H1 (cell line): ENCODE data around the gene SCPEP1.

Experiments
- CHD1 ChIP-seq: IDR thresholded peaks from 2 replicates; pipeline ENCODE4 v1.6.1; 2012; ENCODE audit warnings: low read depth, low read length, improper control_type of control experiment
- CHD2 ChIP-seq: IDR thresholded peaks from 2 replicates; pipeline ENCODE4 v1.6.1; 2012; ENCODE audit warnings: low read length, improper control_type of control experiment
- EGR1 ChIP-seq: IDR thresholded peaks from 2 replicates; pipeline ENCODE4 v1.6.1; 2011; ENCODE audit warnings: low read depth, low read length, borderline replicate concordance
- FOSL1 ChIP-seq: IDR thresholded peaks from 2 replicates; pipeline ENCODE4 v1.6.1; 2011; ENCODE audit warnings: mild to moderate bottlenecking, low read depth, low read length, moderate library complexity; ENCODE audit not compliant: insufficient read depth
- JUND ChIP-seq: IDR thresholded peaks from 2 replicates; pipeline ENCODE4 v1.6.1; 2011; ENCODE audit warnings: mild to moderate bottlenecking, improper control_type of control experiment, low read length
- KDM5A ChIP-seq: fragments of 200-600 bp; IDR thresholded peaks from 2 replicates; pipeline ENCODE4 v1.7.1; 2012; ENCODE audit warnings: mild to moderate bottlenecking, low read length, inconsistent platforms, mixed read lengths
- MAFK ChIP-seq: IDR thresholded peaks from 2 replicates; pipeline ENCODE4 v1.6.1; 2012; ENCODE audit warnings: low read depth, mild to moderate bottlenecking, improper control_type of control experiment, low read length
- PHF8 ChIP-seq: fragments of 200-600 bp; sonication (generic); conservative IDR thresholded peaks from 2 replicates; pipeline ENCODE4 v1.7.1; 2012; ENCODE audit warnings: low read depth, mild to moderate bottlenecking, inconsistent platforms, low read length, moderate library complexity
- POLR2A ChIP-seq, 2 experiments: IDR thresholded peaks; 1 replicate in 1 of 2; 2 replicates in 1 of 2; pipeline ENCODE4 v1.6.1; 2011; ENCODE audit warnings: low read depth in 2 of 2, low read length in 2 of 2, mild to moderate bottlenecking in 2 of 2; ENCODE audit errors: control extremely low read depth in 1 of 2
- POLR2AphosphoS5 ChIP-seq: IDR thresholded peaks from 2 replicates; pipeline ENCODE4 v1.6.1; 2011; ENCODE audit warnings: low read depth, low read length
- ZNF274 ChIP-seq: IDR thresholded peaks from 2 replicates; pipeline ENCODE4 v1.7.0; 2012; ENCODE audit warnings: low read length, borderline replicate concordance; ENCODE audit errors: extremely low read depth
- TF ChIP-seq, protein P1 (sequence below): IDR thresholded peaks from 2 replicates; pipeline ENCODE4 v1.6.1; 2012; ENCODE audit warnings: low read length, inconsistent platforms
- TF ChIP-seq, protein P2 (sequence below), 3 experiments: IDR thresholded peaks; 1 replicate in 2 of 3; 2 replicates in 1 of 3; pipeline versions ENCODE4 v1.5.1 to v1.6.1; 2011; ENCODE audit warnings: low read length in 3 of 3, mild to moderate bottlenecking in 3 of 3, inconsistent platforms in 2 of 3, low read depth in 1 of 3, moderate library complexity in 1 of 3; ENCODE audit not compliant: insufficient read depth in 1 of 3; ENCODE audit errors: control extremely low read depth in 1 of 3

DNA sequence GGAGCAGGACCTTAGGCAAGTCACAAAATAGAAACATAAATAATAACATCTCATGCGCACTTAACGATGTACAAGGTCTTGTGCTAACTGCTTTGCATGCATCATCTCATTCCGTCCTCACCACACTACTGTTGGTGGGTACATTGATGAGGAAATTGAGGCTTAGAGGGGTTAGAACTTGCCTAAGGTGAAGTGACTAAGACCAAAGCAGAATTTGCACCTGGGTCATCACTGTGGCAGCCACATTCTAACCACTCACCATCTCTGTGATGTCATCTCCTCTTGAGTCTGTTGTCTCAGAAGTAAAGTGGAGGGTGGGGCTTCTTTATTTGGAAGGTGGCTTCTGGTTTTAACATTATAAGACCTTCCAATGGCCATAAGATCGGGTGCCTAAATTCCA is 43.7 kb upstream of the SCPEP1 start:
- TF ChIP-seq CHD1 (no peak), FOSL1 (no peak), POLR2A (IDR thresholded peaks at IDR 0.05; ENCODE audit: control extremely low read depth in 1 of 2, low read depth in 2 of 2, low read length in 2 of 2) (no peak), MAFK (no peak), KDM5A (no peak), POLR2AphosphoS5 (no peak), EGR1 (no peak), JUND (no peak), PHF8 (no peak), CHD2 (no peak), ZNF274 (no peak)
- TF ChIP-seq, protein P1, sequence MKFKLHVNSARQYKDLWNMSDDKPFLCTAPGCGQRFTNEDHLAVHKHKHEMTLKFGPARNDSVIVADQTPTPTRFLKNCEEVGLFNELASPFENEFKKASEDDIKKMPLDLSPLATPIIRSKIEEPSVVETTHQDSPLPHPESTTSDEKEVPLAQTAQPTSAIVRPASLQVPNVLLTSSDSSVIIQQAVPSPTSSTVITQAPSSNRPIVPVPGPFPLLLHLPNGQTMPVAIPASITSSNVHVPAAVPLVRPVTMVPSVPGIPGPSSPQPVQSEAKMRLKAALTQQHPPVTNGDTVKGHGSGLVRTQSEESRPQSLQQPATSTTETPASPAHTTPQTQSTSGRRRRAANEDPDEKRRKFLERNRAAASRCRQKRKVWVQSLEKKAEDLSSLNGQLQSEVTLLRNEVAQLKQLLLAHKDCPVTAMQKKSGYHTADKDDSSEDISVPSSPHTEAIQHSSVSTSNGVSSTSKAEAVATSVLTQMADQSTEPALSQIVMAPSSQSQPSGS: no peak
- TF ChIP-seq, protein P2, sequence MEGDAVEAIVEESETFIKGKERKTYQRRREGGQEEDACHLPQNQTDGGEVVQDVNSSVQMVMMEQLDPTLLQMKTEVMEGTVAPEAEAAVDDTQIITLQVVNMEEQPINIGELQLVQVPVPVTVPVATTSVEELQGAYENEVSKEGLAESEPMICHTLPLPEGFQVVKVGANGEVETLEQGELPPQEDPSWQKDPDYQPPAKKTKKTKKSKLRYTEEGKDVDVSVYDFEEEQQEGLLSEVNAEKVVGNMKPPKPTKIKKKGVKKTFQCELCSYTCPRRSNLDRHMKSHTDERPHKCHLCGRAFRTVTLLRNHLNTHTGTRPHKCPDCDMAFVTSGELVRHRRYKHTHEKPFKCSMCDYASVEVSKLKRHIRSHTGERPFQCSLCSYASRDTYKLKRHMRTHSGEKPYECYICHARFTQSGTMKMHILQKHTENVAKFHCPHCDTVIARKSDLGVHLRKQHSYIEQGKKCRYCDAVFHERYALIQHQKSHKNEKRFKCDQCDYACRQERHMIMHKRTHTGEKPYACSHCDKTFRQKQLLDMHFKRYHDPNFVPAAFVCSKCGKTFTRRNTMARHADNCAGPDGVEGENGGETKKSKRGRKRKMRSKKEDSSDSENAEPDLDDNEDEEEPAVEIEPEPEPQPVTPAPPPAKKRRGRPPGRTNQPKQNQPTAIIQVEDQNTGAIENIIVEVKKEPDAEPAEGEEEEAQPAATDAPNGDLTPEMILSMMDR (IDR thresholded peaks at IDR 0.05; ENCODE audit: control extremely low read depth in 1 of 3, insufficient read depth in 1 of 3, low read depth in 1 of 3, low read length in 3 of 3): no peak
